Measurements from ENCODE around the gene EPHB4.

DNA sequence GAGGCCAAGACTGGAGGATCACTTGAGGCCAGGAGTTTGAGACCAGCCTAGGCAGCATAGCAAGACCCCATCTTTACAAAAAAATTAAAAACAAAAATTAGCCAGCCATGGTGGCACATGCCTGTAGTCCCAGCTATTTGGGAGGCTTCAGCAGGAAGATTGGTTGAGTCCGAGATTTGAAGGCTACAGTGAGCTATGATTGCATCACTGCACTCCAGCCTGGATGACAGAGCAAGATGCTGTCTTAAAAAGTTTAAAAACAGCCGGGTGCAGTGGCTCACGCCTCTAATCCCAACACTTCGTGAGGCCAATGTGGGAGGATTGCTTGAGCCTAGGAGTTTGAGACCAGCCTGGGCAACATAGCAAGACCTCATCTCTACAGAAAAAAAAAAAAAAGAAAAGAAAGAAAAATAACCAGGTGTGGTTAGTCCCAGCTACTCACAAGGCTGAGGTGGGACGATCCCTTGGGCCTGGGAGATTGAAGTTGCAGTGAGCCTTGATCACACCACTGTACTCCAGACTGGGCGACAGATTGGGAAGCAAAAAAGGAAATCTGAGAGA is 49.2 kb downstream of the EPHB4 start:
- TF ChIP-seq, protein P1, sequence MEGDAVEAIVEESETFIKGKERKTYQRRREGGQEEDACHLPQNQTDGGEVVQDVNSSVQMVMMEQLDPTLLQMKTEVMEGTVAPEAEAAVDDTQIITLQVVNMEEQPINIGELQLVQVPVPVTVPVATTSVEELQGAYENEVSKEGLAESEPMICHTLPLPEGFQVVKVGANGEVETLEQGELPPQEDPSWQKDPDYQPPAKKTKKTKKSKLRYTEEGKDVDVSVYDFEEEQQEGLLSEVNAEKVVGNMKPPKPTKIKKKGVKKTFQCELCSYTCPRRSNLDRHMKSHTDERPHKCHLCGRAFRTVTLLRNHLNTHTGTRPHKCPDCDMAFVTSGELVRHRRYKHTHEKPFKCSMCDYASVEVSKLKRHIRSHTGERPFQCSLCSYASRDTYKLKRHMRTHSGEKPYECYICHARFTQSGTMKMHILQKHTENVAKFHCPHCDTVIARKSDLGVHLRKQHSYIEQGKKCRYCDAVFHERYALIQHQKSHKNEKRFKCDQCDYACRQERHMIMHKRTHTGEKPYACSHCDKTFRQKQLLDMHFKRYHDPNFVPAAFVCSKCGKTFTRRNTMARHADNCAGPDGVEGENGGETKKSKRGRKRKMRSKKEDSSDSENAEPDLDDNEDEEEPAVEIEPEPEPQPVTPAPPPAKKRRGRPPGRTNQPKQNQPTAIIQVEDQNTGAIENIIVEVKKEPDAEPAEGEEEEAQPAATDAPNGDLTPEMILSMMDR (IDR thresholded peaks at IDR 0.05), result no peak
- no peak for TF ChIP-seq POLR2A (IDR thresholded peaks at IDR 0.05)

All from uterus (tissue), 2 donors.